HepG2 (cell line): ENCODE measurements around the gene MTMR10. TPM values are rescaled to one million over a fixed set of nuclear protein-coding genes. Genes with fewer than 3 reads are reported as not detected.

ENCODE experiments used
- ARNT2 ChIP-seq: sonication (generic); formaldehyde crosslinking; IDR thresholded peaks from 2 replicates; pipeline ENCODE4 v1.8.0; 2022; ENCODE audit warnings: mild to moderate bottlenecking, low read depth, missing genetic modification reagents, moderate library complexity
- BCLAF1 ChIP-seq: fragments of 450-650 bp; IDR thresholded peaks from 2 replicates; pipeline ENCODE4 v1.6.1; 2017; ENCODE audit warnings: mild to moderate bottlenecking
- CREB1 ChIP-seq, 2 experiments: fragments of 450-650 bp in 1 of 2; IDR thresholded peaks; 2 replicates each; pipeline ENCODE4 v1.6.1; 2016 to 2017; ENCODE audit warnings: control low read depth in 1 of 2, mild to moderate bottlenecking in 1 of 2, missing compliant biosample characterization in 1 of 2, missing genetic modification characterization in 1 of 2
- DNMT1 ChIP-seq: sonication (generic); formaldehyde crosslinking; IDR thresholded peaks from 2 replicates; pipeline ENCODE4 v1.5.1; 2020; ENCODE audit warnings: mild to moderate bottlenecking, missing genetic modification reagents
- IKZF1 ChIP-seq: fragments of 450-650 bp; IDR thresholded peaks from 2 replicates; pipeline ENCODE4 v1.7.1; 2016
- RFX3 ChIP-seq: IDR thresholded peaks from 2 replicates; pipeline ENCODE4 v1.6.1; 2016; ENCODE audit warnings: missing biosample characterization, missing genetic modification reagents
- SIX1 ChIP-seq: sonication (generic); formaldehyde crosslinking; IDR thresholded peaks from 2 replicates; pipeline ENCODE4 v1.4.0; 2020; ENCODE audit warnings: missing genetic modification reagents, borderline replicate concordance
- SNAI1 ChIP-seq: sonication (generic); formaldehyde crosslinking; IDR thresholded peaks from 2 replicates; pipeline ENCODE4 v1.5.0; 2020; ENCODE audit warnings: mild to moderate bottlenecking, missing genetic modification reagents, borderline replicate concordance
- ZC3H4 ChIP-seq: sonication (generic); formaldehyde crosslinking; IDR thresholded peaks from 2 replicates; pipeline ENCODE4 v1.4.0; 2020; ENCODE audit warnings: missing genetic modification reagents, borderline replicate concordance
- ZFP90 ChIP-seq: sonication (generic); formaldehyde crosslinking; IDR thresholded peaks from 2 replicates; pipeline ENCODE4 v1.8.0; 2022; ENCODE audit warnings: missing genetic modification reagents, mild to moderate bottlenecking, inconsistent platforms, borderline replicate concordance
- ZNF652 ChIP-seq: IDR thresholded peaks from 2 replicates; pipeline ENCODE4 v1.6.1; 2016; ENCODE audit warnings: low read depth, borderline replicate concordance
- ZNF816 ChIP-seq: sonication (generic); formaldehyde crosslinking; IDR thresholded peaks from 2 replicates; pipeline ENCODE4 v1.8.0; 2022; ENCODE audit warnings: missing genetic modification reagents, mild to moderate bottlenecking, borderline replicate concordance
- ZSCAN22 ChIP-seq: sonication (generic); formaldehyde crosslinking; IDR thresholded peaks from 2 replicates; pipeline ENCODE4 v1.4.0; 2020; ENCODE audit warnings: mild to moderate bottlenecking, missing genetic modification reagents
- polyA plus RNA-seq, 8 experiments: library from polyadenylated mRNA; depleted of rRNA in 3 of 8; stranded (reverse) in 7 of 8; unstranded in 1 of 8; fragments of >200 nt; fragmentation: Illumina TruSeq in 4 of 8; extraction: Trizol in 4 of 8; gene quantifications; 2 replicates each; pipeline versions ENCODE4 v1.2.1 to v1.2.3, GENCODE V29; 2011 to 2016; ENCODE audit warnings: low read depth in 4 of 8, missing spikeins in 1 of 8, mixed read lengths in 1 of 8; ENCODE audit not compliant: insufficient read depth in 1 of 8
- total RNA-seq, 5 experiments: library from RNA; depleted of rRNA; stranded (reverse); fragments of >200 nt; fragmentation: Illumina TruSeq; extraction: Trizol; gene quantifications; 2 replicates each; pipeline ENCODE4 v1.2.3, GENCODE V29; 2016; ENCODE audit warnings: low read depth in 1 of 5
- TF ChIP-seq, protein P1 (sequence below): sonication (generic); formaldehyde crosslinking; IDR thresholded peaks from 2 replicates; pipeline ENCODE4 v1.4.0; 2020; ENCODE audit warnings: missing genetic modification reagents
- TF ChIP-seq, protein P2 (sequence below): IDR thresholded peaks from 2 replicates; pipeline ENCODE4 v1.6.1; 2018; ENCODE audit warnings: missing genetic modification reagents
- TF ChIP-seq, protein P3 (sequence below): IDR thresholded peaks from 2 replicates; pipeline ENCODE4 v1.6.1; 2016; ENCODE audit warnings: low read depth
- TF ChIP-seq, protein P4 (sequence below): sonication (generic); formaldehyde crosslinking; IDR thresholded peaks from 2 replicates; pipeline ENCODE4 v1.4.0; 2020; ENCODE audit warnings: low read depth, mild to moderate bottlenecking, missing genetic modification reagents

Gene MTMR10
- total and polyA plus RNA-seq, 2 of the 13 experiments (the other 11 are each of a cell fraction or from before 2014, with no cell fraction given) = 10.2 to 17.4 TPM

- TF ChIP-seq, protein P1, sequence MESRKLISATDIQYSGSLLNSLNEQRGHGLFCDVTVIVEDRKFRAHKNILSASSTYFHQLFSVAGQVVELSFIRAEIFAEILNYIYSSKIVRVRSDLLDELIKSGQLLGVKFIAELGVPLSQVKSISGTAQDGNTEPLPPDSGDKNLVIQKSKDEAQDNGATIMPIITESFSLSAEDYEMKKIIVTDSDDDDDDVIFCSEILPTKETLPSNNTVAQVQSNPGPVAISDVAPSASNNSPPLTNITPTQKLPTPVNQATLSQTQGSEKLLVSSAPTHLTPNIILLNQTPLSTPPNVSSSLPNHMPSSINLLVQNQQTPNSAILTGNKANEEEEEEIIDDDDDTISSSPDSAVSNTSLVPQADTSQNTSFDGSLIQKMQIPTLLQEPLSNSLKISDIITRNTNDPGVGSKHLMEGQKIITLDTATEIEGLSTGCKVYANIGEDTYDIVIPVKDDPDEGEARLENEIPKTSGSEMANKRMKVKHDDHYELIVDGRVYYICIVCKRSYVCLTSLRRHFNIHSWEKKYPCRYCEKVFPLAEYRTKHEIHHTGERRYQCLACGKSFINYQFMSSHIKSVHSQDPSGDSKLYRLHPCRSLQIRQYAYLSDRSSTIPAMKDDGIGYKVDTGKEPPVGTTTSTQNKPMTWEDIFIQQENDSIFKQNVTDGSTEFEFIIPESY = no peak
- TF ChIP-seq SNAI1 (CRISPR knock-in tag) = no peak
- TF ChIP-seq RFX3 (CRISPR knock-in tag) = no peak
- TF ChIP-seq, protein P2, sequence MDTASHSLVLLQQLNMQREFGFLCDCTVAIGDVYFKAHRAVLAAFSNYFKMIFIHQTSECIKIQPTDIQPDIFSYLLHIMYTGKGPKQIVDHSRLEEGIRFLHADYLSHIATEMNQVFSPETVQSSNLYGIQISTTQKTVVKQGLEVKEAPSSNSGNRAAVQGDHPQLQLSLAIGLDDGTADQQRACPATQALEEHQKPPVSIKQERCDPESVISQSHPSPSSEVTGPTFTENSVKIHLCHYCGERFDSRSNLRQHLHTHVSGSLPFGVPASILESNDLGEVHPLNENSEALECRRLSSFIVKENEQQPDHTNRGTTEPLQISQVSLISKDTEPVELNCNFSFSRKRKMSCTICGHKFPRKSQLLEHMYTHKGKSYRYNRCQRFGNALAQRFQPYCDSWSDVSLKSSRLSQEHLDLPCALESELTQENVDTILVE (CRISPR knock-in tag) = 0 out of 2 replicates have a peak, but pooled peaks have one; percentile 9
- no peak for TF ChIP-seq ZNF816 (CRISPR knock-in tag)
- no peak for TF ChIP-seq DNMT1 (CRISPR knock-in tag)
- no peak for TF ChIP-seq ZSCAN22 (CRISPR knock-in tag)
- no peak for TF ChIP-seq ZNF652 (CRISPR knock-in tag)
- TF ChIP-seq IKZF1 = no peak
- TF ChIP-seq ZFP90 (CRISPR knock-in tag) = no peak
- TF ChIP-seq, protein P3, sequence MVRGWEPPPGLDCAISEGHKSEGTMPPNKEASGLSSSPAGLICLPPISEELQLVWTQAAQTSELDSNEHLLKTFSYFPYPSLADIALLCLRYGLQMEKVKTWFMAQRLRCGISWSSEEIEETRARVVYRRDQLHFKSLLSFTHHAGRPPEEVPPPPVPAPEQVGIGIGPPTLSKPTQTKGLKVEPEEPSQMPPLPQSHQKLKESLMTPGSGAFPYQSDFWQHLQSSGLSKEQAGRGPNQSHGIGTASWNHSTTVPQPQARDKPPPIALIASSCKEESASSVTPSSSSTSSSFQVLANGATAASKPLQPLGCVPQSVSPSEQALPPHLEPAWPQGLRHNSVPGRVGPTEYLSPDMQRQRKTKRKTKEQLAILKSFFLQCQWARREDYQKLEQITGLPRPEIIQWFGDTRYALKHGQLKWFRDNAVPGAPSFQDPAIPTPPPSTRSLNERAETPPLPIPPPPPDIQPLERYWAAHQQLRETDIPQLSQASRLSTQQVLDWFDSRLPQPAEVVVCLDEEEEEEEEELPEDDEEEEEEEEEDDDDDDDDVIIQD = no peak
- no peak for TF ChIP-seq BCLAF1
- TF ChIP-seq, protein P4, sequence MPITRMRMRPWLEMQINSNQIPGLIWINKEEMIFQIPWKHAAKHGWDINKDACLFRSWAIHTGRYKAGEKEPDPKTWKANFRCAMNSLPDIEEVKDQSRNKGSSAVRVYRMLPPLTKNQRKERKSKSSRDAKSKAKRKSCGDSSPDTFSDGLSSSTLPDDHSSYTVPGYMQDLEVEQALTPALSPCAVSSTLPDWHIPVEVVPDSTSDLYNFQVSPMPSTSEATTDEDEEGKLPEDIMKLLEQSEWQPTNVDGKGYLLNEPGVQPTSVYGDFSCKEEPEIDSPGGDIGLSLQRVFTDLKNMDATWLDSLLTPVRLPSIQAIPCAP (CRISPR knock-in tag) = no peak
- no peak for TF ChIP-seq SIX1 (CRISPR knock-in tag)
- TF ChIP-seq CREB1 (IDR thresholded peaks at IDR 0.05) = no peak
- no peak for TF ChIP-seq CREB1 (CRISPR knock-in tag; IDR thresholded peaks at IDR 0.05)
- no peak for TF ChIP-seq ARNT2 (CRISPR knock-in tag)
- peak; percentile 85; the same call in 1 of the 2 replicates for TF ChIP-seq ZC3H4 (CRISPR knock-in tag)
These were observed 929 bp upstream of the MTMR10 start (continued) for GRCh38 chr15:30992249-30992864.
